H1 (cell line): ENCODE measurements around the gene INA. TPM values are rescaled to one million over a fixed set of nuclear protein-coding genes. Genes with fewer than 3 reads are reported as not detected.

ENCODE experiments used
- CTCF ChIA-PET: fragments of 300-600 bp; sonication (Branson Sonifier 250); formaldehyde crosslinking; loops from one replicate; lab custom pipeline; 2021; ENCODE audit not compliant: partially characterized antibody; lab: Charles Lee
- POLR2A ChIA-PET: fragments of 300-600 bp; sonication (Branson Sonifier 250); formaldehyde crosslinking; loops from one replicate; lab custom pipeline; 2021; ENCODE audit warnings: inconsistent platforms; ENCODE audit not compliant: partially characterized antibody; lab: Charles Lee
- DNase-seq, 2 experiments: peaks; one replicate each; pipeline versions ENCODE4 v3.0.0 to v3.0.0-alpha.2; 2010 to 2022; ENCODE audit warnings: low spot score in 2 of 2, low read depth in 1 of 2, mixed read lengths in 1 of 2
- FAIRE-seq: peaks from 2 replicates; lab custom pipeline; 2011; peaks lifted over from hg19 to GRCh38; lab: Jason Lieb, UNC
- H2AFZ ChIP-seq: 2 replicates; pipeline ENCODE4 v1.8.1; 2012; ENCODE audit warnings: low read length, inconsistent platforms
- H2AK5ac ChIP-seq: 2 replicates; pipeline ENCODE4 v1.6.1; 2013; ENCODE audit warnings: low read depth, low read length
- H2BK120ac ChIP-seq: replicated peaks from 2 replicates; pipeline ENCODE3; 2013; ENCODE audit warnings: low read depth, low read length, inconsistent platforms
- H2BK12ac ChIP-seq: 2 replicates; pipeline ENCODE4 v1.6.1; 2013; ENCODE audit warnings: low read depth, low read length
- H2BK15ac ChIP-seq: 2 replicates; pipeline ENCODE4 v1.6.1; 2013; ENCODE audit warnings: low read length
- H2BK20ac ChIP-seq: 2 replicates; pipeline ENCODE4 v1.6.1; 2013; ENCODE audit warnings: low read length
- H2BK5ac ChIP-seq: 2 replicates; pipeline ENCODE4 v1.6.1; 2013; ENCODE audit warnings: low read depth, low read length
- H3K14ac ChIP-seq: 2 replicates; pipeline ENCODE4 v1.6.1; 2013; ENCODE audit warnings: inconsistent platforms; ENCODE audit not compliant: insufficient read length
- H3K18ac ChIP-seq: 2 replicates; pipeline ENCODE4 v1.6.1; 2013; ENCODE audit warnings: low read length; ENCODE audit errors: extremely low read depth
- H3K23ac ChIP-seq: 2 replicates; pipeline ENCODE4 v1.6.1; 2013; ENCODE audit warnings: inconsistent platforms; ENCODE audit not compliant: insufficient read length
- H3K23me2 ChIP-seq: 2 replicates; pipeline ENCODE4 v1.6.1; 2013; ENCODE audit warnings: low read depth, low read length
- H3K27ac ChIP-seq: 2 replicates; pipeline ENCODE4 v1.6.1; 2011; ENCODE audit warnings: low read depth, low read length, inconsistent platforms
- H3K27me3 ChIP-seq, 4 experiments: replicated peaks in 1 of 4; 1 replicate in 1 of 4; 2 replicates in 3 of 4; pipeline versions ENCODE4 v1.6.1 to v1.8.1; 2011 to 2013; ENCODE audit warnings: low read length in 3 of 4, mild to moderate bottlenecking in 3 of 4, inconsistent platforms in 2 of 4, mixed read lengths in 2 of 4, moderate library complexity in 1 of 4; ENCODE audit not compliant: control insufficient read depth in 3 of 4, insufficient read depth in 3 of 4; ENCODE audit errors: extremely low read depth in 1 of 4
- H3K36me3 ChIP-seq, 4 experiments: 2 replicates each; pipeline versions ENCODE4 v1.6.1 to v1.8.1; 2011 to 2013; ENCODE audit warnings: mild to moderate bottlenecking in 4 of 4, low read length in 3 of 4, moderate library complexity in 2 of 4, control low read depth in 1 of 4, inconsistent platforms in 1 of 4; ENCODE audit not compliant: insufficient read depth in 4 of 4, control insufficient read depth in 2 of 4
- H3K4ac ChIP-seq: replicated peaks from 2 replicates; pipeline ENCODE3; 2013; ENCODE audit warnings: low read length, low read depth, mixed read lengths, inconsistent platforms; ENCODE audit not compliant: insufficient read length
- H3K4me1 ChIP-seq, 4 experiments: replicated peaks in 1 of 4; 1 replicate in 1 of 4; 2 replicates in 3 of 4; pipeline versions ENCODE4 v1.6.1 to v1.8.1; 2011 to 2013; ENCODE audit warnings: low read length in 3 of 4, inconsistent platforms in 2 of 4, mixed read lengths in 1 of 4; ENCODE audit not compliant: insufficient read depth in 4 of 4, control insufficient read depth in 3 of 4
- H3K4me2 ChIP-seq, 2 experiments: 2 replicates each; pipeline versions ENCODE4 v1.6.1 to v1.8.1; 2011 to 2013; ENCODE audit warnings: low read depth in 2 of 2, low read length in 2 of 2, control low read depth in 1 of 2, inconsistent platforms in 1 of 2, mild to moderate bottlenecking in 1 of 2; ENCODE audit not compliant: insufficient read depth in 1 of 2
- H3K4me3 ChIP-seq, 4 experiments: fragments of 200-600, 300-600 bp in 1 of 4; sonication (generic), shearing (Covaris generic), sonication (Bioruptor Twin) in 1 of 4; 2 replicates each; pipeline versions ENCODE4 v1.5.1 to v1.8.1; 2011 to 2016; ENCODE audit warnings: low read length in 4 of 4, low read depth in 3 of 4, control low read depth in 2 of 4, inconsistent platforms in 2 of 4, mild to moderate bottlenecking in 2 of 4, mixed read lengths in 1 of 4, moderate library complexity in 1 of 4; ENCODE audit not compliant: insufficient read depth in 2 of 4; ENCODE audit errors: extremely low read depth in 1 of 4
- H3K56ac ChIP-seq: replicated peaks from 2 replicates; pipeline ENCODE3; 2013; ENCODE audit warnings: low read depth, mild to moderate bottlenecking, mixed read lengths, low read length, inconsistent platforms; ENCODE audit not compliant: insufficient read length
- H3K79me1 ChIP-seq: 2 replicates; pipeline ENCODE4 v1.6.1; 2013; ENCODE audit warnings: low read depth, low read length, control low read depth
- H3K79me2 ChIP-seq, 2 experiments: 2 replicates each; pipeline versions ENCODE4 v1.6.1 to v1.8.1; 2012 to 2013; ENCODE audit warnings: low read length in 2 of 2, mild to moderate bottlenecking in 2 of 2, inconsistent platforms in 1 of 2; ENCODE audit not compliant: insufficient read depth in 2 of 2, control insufficient read depth in 1 of 2
- H3K9ac ChIP-seq, 4 experiments: replicated peaks in 1 of 4; 1 replicate in 1 of 4; 2 replicates in 3 of 4; pipeline versions ENCODE4 v1.6.1 to v1.8.1; 2011 to 2013; ENCODE audit warnings: low read depth in 3 of 4, low read length in 3 of 4, control low read depth in 2 of 4, mild to moderate bottlenecking in 2 of 4, moderate library complexity in 2 of 4, inconsistent platforms in 1 of 4; ENCODE audit errors: extremely low read depth in 1 of 4
- H3K9me3 ChIP-seq, 2 experiments: 2 replicates each; pipeline versions ENCODE4 v1.6.1 to v1.8.1; 2012 to 2013; ENCODE audit warnings: mild to moderate bottlenecking in 2 of 2, moderate library complexity in 2 of 2, control low read depth in 1 of 2, inconsistent platforms in 1 of 2, low read depth in 1 of 2, low read length in 1 of 2, mixed read lengths in 1 of 2; ENCODE audit not compliant: insufficient read depth in 2 of 2
- H4K20me1 ChIP-seq, 2 experiments: replicated peaks in 1 of 2; 2 replicates each; pipeline versions ENCODE3 to v1.8.1; 2011 to 2013; ENCODE audit warnings: inconsistent platforms in 2 of 2, low read length in 2 of 2, mild to moderate bottlenecking in 1 of 2; ENCODE audit not compliant: insufficient read depth in 2 of 2, control insufficient read depth in 1 of 2
- H4K5ac ChIP-seq: 2 replicates; pipeline ENCODE4 v1.6.1; 2013; ENCODE audit warnings: low read length, low read depth, mixed read lengths, inconsistent platforms; ENCODE audit not compliant: insufficient read length
- H4K8ac ChIP-seq: 2 replicates; pipeline ENCODE4 v1.8.0; 2013; ENCODE audit warnings: mild to moderate bottlenecking, moderate library complexity, low read length, inconsistent platforms; ENCODE audit not compliant: insufficient read depth; ENCODE audit errors: extremely low read depth
- H4K91ac ChIP-seq: replicated peaks from 2 replicates; pipeline ENCODE3; 2013; ENCODE audit warnings: low read length, mixed read lengths, inconsistent platforms; ENCODE audit not compliant: insufficient read length
- BCL11A ChIP-seq, 2 experiments: IDR thresholded peaks; one replicate each; pipeline ENCODE4 v1.6.1; 2011; ENCODE audit warnings: low read depth in 2 of 2, low read length in 2 of 2, mild to moderate bottlenecking in 2 of 2
- CEBPB ChIP-seq: IDR thresholded peaks from 2 replicates; pipeline ENCODE4 v1.6.1; 2012; ENCODE audit warnings: low read depth, low read length
- E2F6 ChIP-seq: IDR thresholded peaks from 2 replicates; pipeline ENCODE4 v1.6.1; 2012; ENCODE audit warnings: inconsistent platforms
- EGR1 ChIP-seq: IDR thresholded peaks from 2 replicates; pipeline ENCODE4 v1.6.1; 2011; ENCODE audit warnings: low read depth, low read length, borderline replicate concordance
- EZH2 ChIP-seq: fragments of 200-600 bp; sonication (generic); IDR thresholded peaks from 2 replicates; pipeline ENCODE4 v1.7.1; 2012; ENCODE audit warnings: low read depth, mild to moderate bottlenecking, moderate library complexity, low read length, inconsistent platforms; ENCODE audit not compliant: severe bottlenecking
- HDAC2 ChIP-seq, 2 experiments: fragments of 300-600 bp in 1 of 2; sonication (generic) in 1 of 2; IDR thresholded peaks; 2 replicates each; pipeline ENCODE4 v1.6.1; 2011 to 2012; ENCODE audit warnings: low read depth in 2 of 2, low read length in 2 of 2, mild to moderate bottlenecking in 2 of 2, moderate library complexity in 2 of 2, borderline replicate concordance in 1 of 2, inconsistent platforms in 1 of 2
- JUND ChIP-seq: IDR thresholded peaks from 2 replicates; pipeline ENCODE4 v1.6.1; 2011; ENCODE audit warnings: mild to moderate bottlenecking, improper control_type of control experiment, low read length
- POLR2A ChIP-seq, 2 experiments: IDR thresholded peaks; 1 replicate in 1 of 2; 2 replicates in 1 of 2; pipeline ENCODE4 v1.6.1; 2011; ENCODE audit warnings: low read depth in 2 of 2, low read length in 2 of 2, mild to moderate bottlenecking in 2 of 2; ENCODE audit errors: control extremely low read depth in 1 of 2
- RBBP5 ChIP-seq: IDR thresholded peaks from 2 replicates; pipeline ENCODE4 v1.7.1; 2012; ENCODE audit warnings: low read depth, mild to moderate bottlenecking, inconsistent platforms, low read length, moderate library complexity, borderline replicate concordance
- SIRT6 ChIP-seq: IDR thresholded peaks from one replicate; pipeline ENCODE4 v1.7.1; 2012; ENCODE audit warnings: low read length, inconsistent platforms
- SIX5 ChIP-seq: IDR thresholded peaks from 2 replicates; pipeline ENCODE4 v1.6.1; 2011; ENCODE audit warnings: mild to moderate bottlenecking, low read depth, low read length
- SP1 ChIP-seq: IDR thresholded peaks from 2 replicates; pipeline ENCODE4 v1.6.1; 2011; ENCODE audit warnings: low read depth, low read length
- TCF12 ChIP-seq: IDR thresholded peaks from 2 replicates; pipeline ENCODE4 v1.6.1; 2011; ENCODE audit warnings: low read depth, mild to moderate bottlenecking, low read length
- whole genome bisulfite sequencing, 2 experiments: shearing (Covaris generic) in 1 of 2; methylation state at CpG; one replicate each; pipeline versions ENCODE4 v1.1.6 to v1.1.7; 2013 to 2015; ENCODE audit warnings: low lambda C conversion rate in 2 of 2, mixed read lengths in 2 of 2, inconsistent platforms in 1 of 2, low coverage in 1 of 2, missing lambda C conversion rate in 1 of 2; ENCODE audit not compliant: insufficient replicate concordance in 2 of 2, insufficient coverage in 1 of 2, insufficient read length in 1 of 2; ENCODE audit errors: extremely low coverage in 1 of 2, missing lambda C conversion rate in 1 of 2; 5-methylcytosine and 5-hydroxymethylcytosine counted together
- polyA plus RNA-seq, 7 experiments: library from polyadenylated mRNA; depleted of rRNA in 3 of 7; stranded (reverse) in 5 of 7; unstranded in 2 of 7; fragments of >200 nt in 5 of 7; fragments of 200-250 nt in 2 of 7; gene quantifications; 1 replicate in 5 of 7; 2 replicates in 1 of 7; 4 replicates in 1 of 7; pipeline versions ENCODE4 v1.2.1 to v1.2.3, GENCODE V29; 2011 to 2013; ENCODE audit warnings: missing spikeins in 2 of 7, mixed read lengths in 2 of 7
- total RNA-seq: library from RNA; stranded (reverse); fragmentation: NEBNext Ultra II Directional; extraction: Animal tissue kit (Norgen Biotek cat#: 25700); gene quantifications from 2 replicates; pipeline ENCODE4 v1.2.1, GENCODE V29; 2021

The INA gene
- total and polyA plus RNA-seq, 2 of the 8 experiments (the other 6 are each of a cell fraction or from before 2014, with no cell fraction given) = 17.1 to 18.1 TPM

GRCh38 chr10:103278862-103279298 is 1.9 kb downstream of the INA start:
- 22% methylated on average over 11 of the region's 11 CpGs; no CpG with 5 or more reads in 1 of the 2 experiments for WGBS, 2 experiments
- Histone ChIP-seq H2AK5ac (no peak overlapping the region), H3K4me1 (peaks cover 10 to 19% (median 15%) of the 10 kb centered on the region in 4 experiments), H2BK5ac (no peak overlapping the region), H3K79me2 (no peaks in the 10 kb centered on the region), H3K27ac (no peak overlapping the region), H2BK12ac (no peak overlapping the region), H4K91ac (no peak overlapping the region), H3K79me1 (no peaks in the 10 kb centered on the region), H3K4ac (no peak overlapping the region), H3K18ac (no peak overlapping the region), H4K8ac (no peak overlapping the region), H3K9me3 (no peaks in the 10 kb centered on the region), H3K4me3 (peak overlapping the region in 2 of 4 experiments; percentile 62 to 66; a peak in 3 of 8 replicates), H3K14ac (no peak overlapping the region), H3K56ac (no peak overlapping the region), H4K20me1 (peaks cover 3 to 12% of the 10 kb centered on the region in 2 experiments), H3K23ac (no peak overlapping the region), H3K4me2 (peak overlapping the region; percentile 85 to 88), H2AFZ (no peak overlapping the region), H4K5ac (no peak overlapping the region), H3K23me2 (peaks cover 16% of the 10 kb centered on the region), H3K27me3 (peaks cover 17 to 40% (median 37%) of the 10 kb centered on the region in 4 experiments), H2BK120ac (no peak overlapping the region), H2BK20ac (no peak overlapping the region), H3K9ac (no peak overlapping the region), H3K36me3 (no peaks in the 10 kb centered on the region), H2BK15ac (no peak overlapping the region)
- ChIA-PET POLR2A (interaction anchor here (0.6 to 1.2 kb wide), 5 partner anchors 28 to 67 kb away, joined by 3 read pairs; no protein-coding TSS in a partner anchor), CTCF (interaction anchor here (0.6 to 2.7 kb wide), 6 partner anchors 9 to 1460 kb away, joined by 3 to 5 read pairs (median 4); no protein-coding TSS in a partner anchor)
- peak; percentile 63 for FAIRE-seq
- peak in 1 of 2 experiments; percentile 85 for DNase-seq
- TF ChIP-seq TCF12 = 0 out of 2 replicates have a peak, but pooled peaks have one; percentile 26
- no peak for TF ChIP-seq BCL11A (IDR thresholded peaks at IDR 0.05; ENCODE audit: low read depth in 2 of 2, low read length in 2 of 2)
- TF ChIP-seq POLR2A (IDR thresholded peaks at IDR 0.05; ENCODE audit: control extremely low read depth in 1 of 2, low read depth in 2 of 2, low read length in 2 of 2) = no peak
- 0 out of 2 replicates have a peak, but pooled peaks have one; percentile 11 for TF ChIP-seq E2F6
- TF ChIP-seq EZH2 = no peak
- no peak for TF ChIP-seq SIX5
- no peak for TF ChIP-seq SP1
- TF ChIP-seq HDAC2 (IDR thresholded peaks at IDR 0.05; ENCODE audit: borderline replicate concordance in 1 of 2, low read depth in 2 of 2, low read length in 2 of 2) = peak in 1 of 2 experiments; percentile 83; a peak in 1 of 4 replicates
- TF ChIP-seq EGR1 = no peak
- no peak for TF ChIP-seq RBBP5
- no peak for TF ChIP-seq SIRT6
- no peak for TF ChIP-seq CEBPB
- TF ChIP-seq JUND = no peak
